ENCODE measurements around the gene DPYD.

Gene DPYD

GRCh38 chr1:97632075-97632474 lies 288.8 kb downstream of the DPYD start:
- H3K9me3 ChIP-seq (ENCODE audit: insufficient read depth, low read depth, low read length): no peaks in the 10 kb centered on the region
- no peaks in the 10 kb centered on the region for H3K27me3 ChIP-seq (ENCODE audit: insufficient read depth, low read length, poor library complexity, severe bottlenecking)
- no peaks in the 10 kb centered on the region for H3F3A ChIP-seq (ENCODE audit: low read depth)
- peaks cover 52% of the 10 kb centered on the region for H3K4me1 ChIP-seq (ENCODE audit: insufficient read depth, low read length, poor library complexity, severe bottlenecking)
- no peaks in the 10 kb centered on the region for H3K36me3 ChIP-seq (ENCODE audit: insufficient read depth, low read length)
- no peak overlapping the region for H3K4me2 ChIP-seq (ENCODE audit: low read depth, low read length, poor library complexity, severe bottlenecking)
- no peaks in the 10 kb centered on the region for H3K79me2 ChIP-seq (ENCODE audit: insufficient read depth, low read length)
- H3K9me2 ChIP-seq (replicated peaks; ENCODE audit: low read depth, low read length): no peaks in the 10 kb centered on the region
- H3K9ac ChIP-seq (ENCODE audit: low read depth, low read length, poor library complexity, severe bottlenecking): no peak overlapping the region
- H3K4me3 ChIP-seq (ENCODE audit: low read length, poor library complexity, severe bottlenecking): no peak overlapping the region
- no peak for TF ChIP-seq CTCF (conservative IDR thresholded peaks at IDR 0.05; ENCODE audit: low read length)
- no peak for TF ChIP-seq EZH2phosphoT487 (IDR thresholded peaks at IDR 0.05; ENCODE audit: borderline replicate concordance)
- H2AFZ ChIP-seq (ENCODE audit: low read length): no peak overlapping the region
- no peaks in the 10 kb centered on the region for H4K20me1 ChIP-seq (ENCODE audit: insufficient read depth, low read length, poor library complexity, severe bottlenecking)

GRCh38 chr1:97630948-97631347 lies 289.9 kb downstream of the DPYD start:
- Histone ChIP-seq H3F3A (ENCODE audit: low read depth) (no peaks in the 10 kb centered on the region), H3K27me3 (ENCODE audit: insufficient read depth, low read length, poor library complexity, severe bottlenecking) (no peaks in the 10 kb centered on the region), H3K9me3 (ENCODE audit: insufficient read depth, low read depth, low read length) (no peaks in the 10 kb centered on the region), H3K9me2 (replicated peaks; ENCODE audit: low read depth, low read length) (no peaks in the 10 kb centered on the region), H3K4me3 (ENCODE audit: low read length, poor library complexity, severe bottlenecking) (peak overlapping the region; percentile 28), H2AFZ (ENCODE audit: low read length) (no peak overlapping the region), H3K36me3 (ENCODE audit: insufficient read depth, low read length) (no peaks in the 10 kb centered on the region), H3K4me1 (ENCODE audit: insufficient read depth, low read length, poor library complexity, severe bottlenecking) (peaks cover 47% of the 10 kb centered on the region), H4K20me1 (ENCODE audit: insufficient read depth, low read length, poor library complexity, severe bottlenecking) (no peaks in the 10 kb centered on the region), H3K79me2 (ENCODE audit: insufficient read depth, low read length) (no peaks in the 10 kb centered on the region), H3K9ac (ENCODE audit: low read depth, low read length, poor library complexity, severe bottlenecking) (peak overlapping the region; percentile 57), H3K4me2 (ENCODE audit: low read depth, low read length, poor library complexity, severe bottlenecking) (peak overlapping the region; percentile 56)
- TF ChIP-seq CTCF (conservative IDR thresholded peaks at IDR 0.05; ENCODE audit: low read length) (no peak), EZH2phosphoT487 (IDR thresholded peaks at IDR 0.05; ENCODE audit: borderline replicate concordance) (no peak)

GRCh38 chr1:97630281-97630680 lies 290.6 kb downstream of the DPYD start:
- H3K9me2 ChIP-seq (replicated peaks; ENCODE audit: low read depth, low read length): no peaks in the 10 kb centered on the region
- H3F3A ChIP-seq (ENCODE audit: low read depth): no peaks in the 10 kb centered on the region
- peak overlapping the region; percentile 28 for H3K4me3 ChIP-seq (ENCODE audit: low read length, poor library complexity, severe bottlenecking)
- H2AFZ ChIP-seq (ENCODE audit: low read length): no peak overlapping the region
- no peaks in the 10 kb centered on the region for H3K36me3 ChIP-seq (ENCODE audit: insufficient read depth, low read length)
- H3K4me2 ChIP-seq (ENCODE audit: low read depth, low read length, poor library complexity, severe bottlenecking): peak overlapping the region; percentile 56
- no peaks in the 10 kb centered on the region for H3K27me3 ChIP-seq (ENCODE audit: insufficient read depth, low read length, poor library complexity, severe bottlenecking)
- no peaks in the 10 kb centered on the region for H4K20me1 ChIP-seq (ENCODE audit: insufficient read depth, low read length, poor library complexity, severe bottlenecking)
- H3K79me2 ChIP-seq (ENCODE audit: insufficient read depth, low read length): no peaks in the 10 kb centered on the region
- no peaks in the 10 kb centered on the region for H3K9me3 ChIP-seq (ENCODE audit: insufficient read depth, low read depth, low read length)
- TF ChIP-seq EZH2phosphoT487 (IDR thresholded peaks at IDR 0.05; ENCODE audit: borderline replicate concordance): no peak
- TF ChIP-seq CTCF (conservative IDR thresholded peaks at IDR 0.05; ENCODE audit: low read length): no peak
- peak overlapping the region; percentile 57 for H3K9ac ChIP-seq (ENCODE audit: low read depth, low read length, poor library complexity, severe bottlenecking)
- peaks cover 54% of the 10 kb centered on the region for H3K4me1 ChIP-seq (ENCODE audit: insufficient read depth, low read length, poor library complexity, severe bottlenecking)

Measured in Loucy (cell line).